ENCODE measurements around the gene KCNT2.

- TF ChIP-seq, protein P1, sequence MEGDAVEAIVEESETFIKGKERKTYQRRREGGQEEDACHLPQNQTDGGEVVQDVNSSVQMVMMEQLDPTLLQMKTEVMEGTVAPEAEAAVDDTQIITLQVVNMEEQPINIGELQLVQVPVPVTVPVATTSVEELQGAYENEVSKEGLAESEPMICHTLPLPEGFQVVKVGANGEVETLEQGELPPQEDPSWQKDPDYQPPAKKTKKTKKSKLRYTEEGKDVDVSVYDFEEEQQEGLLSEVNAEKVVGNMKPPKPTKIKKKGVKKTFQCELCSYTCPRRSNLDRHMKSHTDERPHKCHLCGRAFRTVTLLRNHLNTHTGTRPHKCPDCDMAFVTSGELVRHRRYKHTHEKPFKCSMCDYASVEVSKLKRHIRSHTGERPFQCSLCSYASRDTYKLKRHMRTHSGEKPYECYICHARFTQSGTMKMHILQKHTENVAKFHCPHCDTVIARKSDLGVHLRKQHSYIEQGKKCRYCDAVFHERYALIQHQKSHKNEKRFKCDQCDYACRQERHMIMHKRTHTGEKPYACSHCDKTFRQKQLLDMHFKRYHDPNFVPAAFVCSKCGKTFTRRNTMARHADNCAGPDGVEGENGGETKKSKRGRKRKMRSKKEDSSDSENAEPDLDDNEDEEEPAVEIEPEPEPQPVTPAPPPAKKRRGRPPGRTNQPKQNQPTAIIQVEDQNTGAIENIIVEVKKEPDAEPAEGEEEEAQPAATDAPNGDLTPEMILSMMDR (IDR thresholded peaks at IDR 0.05), result no peak
- TF ChIP-seq RAD21 (IDR thresholded peaks at IDR 0.05; ENCODE audit: low read length) (no peak), EP300 (IDR thresholded peaks at IDR 0.05; ENCODE audit: borderline replicate concordance in 1 of 2, low read depth in 1 of 2, low read length in 1 of 2) (no peak), POLR2AphosphoS5 (IDR thresholded peaks at IDR 0.05; ENCODE audit: low read depth, low read length) (no peak), RXRA (IDR thresholded peaks at IDR 0.05; ENCODE audit: borderline replicate concordance, low read depth) (no peak)
Observed at GRCh38 chr1:196517193-196517592, 91.0 kb downstream of the KCNT2 start.
